Lung (tissue), 12 donors: ENCODE measurements around the gene ABHD17B. TPM values are rescaled to one million over a fixed set of nuclear protein-coding genes. Genes with fewer than 3 reads are reported as not detected.

Experiments
- ATAC-seq: fragments of 200-7000 bp; cut with Tn5 transposase; one replicate; pipeline ENCODE4 v1.9.1; 2020; ENCODE audit warnings: moderate number of reproducible peaks; ENCODE audit not compliant: insufficient read depth, low FRiP score
- DNase-seq, 3 donors: peaks; one replicate each; pipeline ENCODE4 v3.0.0-alpha.2; 2013 to 2017
- H3K27ac ChIP-seq, 2 donors: one replicate each; pipeline ENCODE4 v1.5.1; 2013; ENCODE audit warnings: mild to moderate bottlenecking in 2 of 2, moderate library complexity in 2 of 2, control low read depth in 1 of 2, inconsistent platforms in 1 of 2, low read depth in 1 of 2, low read length in 1 of 2
- H3K27me3 ChIP-seq, 3 donors: one replicate each; pipeline ENCODE4 v1.5.1; 2013; ENCODE audit warnings: low read length in 2 of 3; ENCODE audit not compliant: control insufficient read depth in 3 of 3, insufficient read depth in 3 of 3
- H3K36me3 ChIP-seq, 4 donors: one replicate each; pipeline ENCODE4 v1.5.1; 2013; ENCODE audit warnings: low read length in 4 of 4, mild to moderate bottlenecking in 1 of 4, moderate library complexity in 1 of 4; ENCODE audit not compliant: control insufficient read depth in 4 of 4, insufficient read depth in 4 of 4
- H3K4me1 ChIP-seq, 5 donors: one replicate each; pipeline ENCODE4 v1.5.1; 2013; ENCODE audit warnings: low read length in 5 of 5, mild to moderate bottlenecking in 2 of 5, moderate library complexity in 1 of 5; ENCODE audit not compliant: control insufficient read depth in 5 of 5, insufficient read depth in 5 of 5
- H3K4me3 ChIP-seq: one replicate; pipeline ENCODE4 v1.5.1; 2013; ENCODE audit warnings: mild to moderate bottlenecking, control low read depth, moderate library complexity
- H3K9ac ChIP-seq, 2 donors: one replicate each; pipeline ENCODE4 v1.5.1; 2013; ENCODE audit warnings: low read length in 2 of 2, control low read depth in 1 of 2; ENCODE audit not compliant: insufficient read depth in 1 of 2
- H3K9me3 ChIP-seq, 4 donors: one replicate each; pipeline ENCODE4 v1.5.1; 2013; ENCODE audit warnings: low read length in 3 of 4, mild to moderate bottlenecking in 1 of 4, moderate library complexity in 1 of 4; ENCODE audit not compliant: control insufficient read depth in 4 of 4, insufficient read depth in 3 of 4
- CTCF ChIP-seq: IDR thresholded peaks from 2 replicates; pipeline ENCODE4 v1.5.1; 2012; ENCODE audit warnings: mild to moderate bottlenecking; ENCODE audit errors: control extremely low read depth, extremely low read depth
- polyA plus RNA-seq, 2 donors: library from polyadenylated mRNA; stranded (reverse); fragments of 200-250 nt; gene quantifications; one replicate each; pipeline ENCODE4 v1.2.1, GENCODE V29; 2013
- total RNA-seq, 2 donors: library from RNA; depleted of rRNA in 1 of 2; stranded (reverse); fragments of >200 nt in 1 of 2; gene quantifications; one replicate each; pipeline ENCODE4 v1.2.1, GENCODE V29; 2014 to 2021
- donor health status: control.
- donor health status: control.
- donor health status: Bipolar disorder and iron deficiency.
- donor health status: healthy.
- donor health status: DM: yes; HTN: yes; CAD: no.

ABHD17B gene
- total and polyA plus RNA-seq, 4 donors: 3.2 to 37.7 (median 13.8) TPM

GRCh38 chr9:71925834-71926233 is 14.8 kb upstream of the ABHD17B start:
- DNase-seq: no peak
- ATAC-seq: no peak
- no peak for TF ChIP-seq CTCF
- Histone ChIP-seq H3K4me1 (peaks cover 0 to 2% (median 0%) of the 10 kb centered on the region in 5 donors), H3K4me3 (no peak overlapping the region), H3K27ac (no peak overlapping the region), H3K27me3 (no peaks in the 10 kb centered on the region), H3K9ac (no peak overlapping the region), H3K36me3 (peaks cover 0 to 4% (median under 1%) of the 10 kb centered on the region in 4 donors), H3K9me3 (no peaks in the 10 kb centered on the region)

- no peaks in the 10 kb centered on the region for H3K9me3 ChIP-seq
- ATAC-seq (no peak), DNase-seq (no peak)
- H3K27me3 ChIP-seq: no peaks in the 10 kb centered on the region
- TF ChIP-seq CTCF: no peak
- no peak overlapping the region for H3K9ac ChIP-seq
- peaks cover 0 to 4% (median under 1%) of the 10 kb centered on the region in 4 donors for H3K36me3 ChIP-seq
- H3K4me3 ChIP-seq: no peak overlapping the region
- H3K27ac ChIP-seq: no peak overlapping the region
- peaks cover 0 to 2% (median 0%) of the 10 kb centered on the region in 5 donors for H3K4me1 ChIP-seq
These were observed 13.6 kb upstream of the ABHD17B start for GRCh38 chr9:71924576-71924975.

- Histone ChIP-seq H3K27me3 (no peaks in the 10 kb centered on the region), H3K4me3 (no peak overlapping the region), H3K27ac (no peak overlapping the region), H3K9ac (no peak overlapping the region), H3K4me1 (peaks cover 0 to 2% (median 0%) of the 10 kb centered on the region in 5 donors), H3K9me3 (no peaks in the 10 kb centered on the region), H3K36me3 (peaks cover 0 to 5% (median under 1%) of the 10 kb centered on the region in 4 donors)
- no peak for TF ChIP-seq CTCF
- no peak for ATAC-seq
- no peak for DNase-seq
These were observed 10.3 kb upstream of the ABHD17B start for GRCh38 chr9:71921190-71921814.
